ENCODE data around the gene CEP164.

GRCh38 chr11:117462864-117463247 is 135.2 kb downstream of the CEP164 start:
- TF ChIP-seq POLR2A (IDR thresholded peaks at IDR 0.05) (no peak), CTCF (IDR thresholded peaks at IDR 0.05) (no peak)
